Germinal center (tissue), 1 donor: Measurements from ENCODE around the gene TSPAN9.

ENCODE experiments used
- DNase-seq: peaks from one replicate; pipeline ENCODE4 v3.0.0; 2012; ENCODE audit warnings: mixed read lengths, low spot score

TSPAN9 gene

DNA sequence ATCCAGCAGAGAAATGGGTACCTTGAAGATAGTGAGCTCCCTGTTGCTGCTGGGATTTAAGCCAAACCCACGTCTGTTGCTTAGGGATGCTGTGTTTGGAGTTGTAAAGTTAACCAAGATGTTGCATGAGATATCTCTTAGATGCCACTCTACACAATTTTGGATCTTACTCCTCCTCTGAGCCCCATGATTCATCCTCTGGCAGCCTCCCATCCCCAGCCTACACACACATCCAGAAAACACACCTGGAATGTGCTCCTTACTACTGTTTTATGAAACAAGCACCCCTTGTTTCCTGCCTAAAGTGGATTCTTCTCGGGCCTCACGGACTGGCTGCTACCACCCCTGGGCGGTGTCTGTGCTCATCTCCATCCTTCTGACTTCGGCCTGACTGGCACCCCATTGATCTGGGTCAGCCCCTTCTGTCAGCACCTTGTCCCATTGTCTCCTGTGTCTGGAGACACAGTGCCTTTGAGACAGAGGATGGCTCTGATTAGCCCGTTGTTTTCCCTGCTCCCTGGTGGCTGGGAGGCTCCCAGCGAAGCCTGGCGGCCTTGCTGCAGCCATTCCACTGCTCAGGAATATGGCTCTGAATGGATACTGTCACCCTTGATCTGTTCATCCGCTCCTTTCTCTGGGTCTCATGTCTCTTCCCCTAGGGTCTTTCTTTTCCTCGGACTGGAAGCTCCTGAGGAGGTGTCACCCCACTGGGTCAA is 24.3 kb downstream of the TSPAN9 start:
- DNase-seq, result no peak

DNA sequence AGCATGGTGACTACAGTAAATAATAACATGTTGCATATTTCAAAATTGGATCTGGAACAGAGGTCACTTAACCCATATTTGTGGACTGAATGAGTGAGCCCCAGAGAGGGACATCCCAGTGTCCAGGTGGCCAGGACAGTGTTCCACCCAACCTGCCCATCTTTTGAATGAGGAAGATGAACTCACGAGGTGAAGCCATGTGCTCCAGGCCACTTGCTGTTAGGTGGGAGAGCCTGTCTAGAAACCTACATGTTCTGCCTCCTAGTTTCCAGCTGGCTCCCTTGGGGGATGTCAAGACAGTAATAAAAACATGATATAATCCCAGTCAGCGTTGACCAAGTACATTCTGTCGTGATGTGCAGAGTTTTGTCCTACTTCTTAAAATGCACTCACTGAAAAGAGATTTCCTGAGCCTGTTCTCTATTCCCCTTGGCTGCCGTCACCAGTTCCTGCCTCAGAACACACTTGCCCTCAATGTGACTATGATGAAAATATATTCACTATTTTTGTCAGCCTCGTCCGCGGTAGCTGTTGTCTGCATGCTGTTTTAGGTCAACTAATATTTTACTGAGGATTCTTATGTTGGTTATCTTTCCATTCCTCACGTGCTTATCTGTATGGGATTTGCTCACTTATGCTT is 25.7 kb downstream of the TSPAN9 start:
- DNase-seq, result no peak

DNA sequence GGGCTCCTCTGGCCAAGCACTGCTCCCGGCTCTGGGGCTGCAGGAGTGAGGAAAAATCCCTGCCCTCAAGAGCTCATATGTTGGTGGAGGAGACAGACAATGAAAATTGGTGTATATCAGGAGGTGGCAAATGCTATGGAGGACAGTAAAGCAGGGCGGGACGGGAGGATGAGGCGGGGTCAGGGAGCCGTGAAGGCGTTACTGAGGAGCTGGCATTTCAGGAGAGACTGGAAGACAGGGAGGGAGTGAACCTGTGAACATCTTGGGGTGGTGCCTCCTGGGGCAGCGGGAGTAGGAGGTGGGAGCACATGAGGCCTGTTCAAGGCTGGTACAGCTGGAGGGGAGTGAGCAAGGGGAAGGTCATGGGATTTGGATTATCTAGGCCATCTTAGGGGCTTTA is 26.6 kb downstream of the TSPAN9 start:
- DNase-seq, result no peak

DNA sequence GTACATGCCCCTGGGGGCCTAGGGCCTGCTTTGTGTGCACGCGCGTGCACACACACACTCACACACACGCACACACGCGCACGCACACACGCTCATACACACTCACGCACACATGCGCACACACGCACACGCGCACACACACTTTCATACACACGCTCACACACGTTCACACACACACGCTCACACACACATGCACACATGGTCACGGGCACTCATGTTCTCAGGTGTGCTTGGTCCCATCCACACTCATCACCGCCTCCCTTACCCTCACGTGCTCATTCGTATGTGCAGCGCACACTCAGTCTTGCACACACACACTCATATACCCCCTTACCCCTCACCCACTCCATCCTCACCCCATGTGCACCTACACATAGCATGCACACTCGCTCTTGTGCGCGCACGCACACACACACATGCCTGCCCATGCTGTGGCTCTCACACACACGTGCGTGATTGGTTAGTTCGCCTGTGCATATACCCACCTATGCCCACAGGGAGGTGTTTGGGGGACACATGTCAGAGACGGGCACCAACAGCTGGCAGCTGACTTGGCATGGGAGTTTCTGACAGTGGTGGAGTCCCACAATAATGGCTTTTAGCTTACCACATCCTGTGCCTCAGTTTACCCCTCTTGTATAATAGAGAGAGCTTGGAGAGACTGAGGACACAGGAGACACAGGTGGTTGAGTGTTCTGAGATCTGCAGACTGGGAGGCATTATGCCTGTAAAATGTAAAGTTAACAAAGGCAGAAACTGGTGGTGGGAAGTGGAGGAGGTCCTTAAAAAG is 28.7 kb downstream of the TSPAN9 start:
- no peak for DNase-seq

DNA sequence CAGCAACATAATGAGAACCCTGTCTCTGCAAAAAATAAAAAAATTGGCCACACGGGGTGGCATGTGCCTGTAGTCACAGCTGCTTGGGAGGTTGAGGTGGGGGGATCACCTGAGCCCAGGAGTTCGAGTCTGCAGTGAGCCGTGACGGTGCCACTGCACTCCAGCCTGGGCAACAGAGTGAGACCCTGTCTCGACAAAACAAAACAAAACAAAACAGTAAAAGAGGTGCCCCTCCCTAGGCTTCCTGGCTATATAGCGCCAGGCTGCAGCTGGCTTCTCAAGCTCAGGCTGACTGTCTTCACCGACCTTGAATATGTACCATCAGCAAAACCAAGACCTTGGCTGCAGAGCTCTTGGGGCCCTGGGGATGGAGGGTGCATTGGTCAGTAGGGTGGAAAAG is 29.4 kb downstream of the TSPAN9 start:
- no peak for DNase-seq

DNA sequence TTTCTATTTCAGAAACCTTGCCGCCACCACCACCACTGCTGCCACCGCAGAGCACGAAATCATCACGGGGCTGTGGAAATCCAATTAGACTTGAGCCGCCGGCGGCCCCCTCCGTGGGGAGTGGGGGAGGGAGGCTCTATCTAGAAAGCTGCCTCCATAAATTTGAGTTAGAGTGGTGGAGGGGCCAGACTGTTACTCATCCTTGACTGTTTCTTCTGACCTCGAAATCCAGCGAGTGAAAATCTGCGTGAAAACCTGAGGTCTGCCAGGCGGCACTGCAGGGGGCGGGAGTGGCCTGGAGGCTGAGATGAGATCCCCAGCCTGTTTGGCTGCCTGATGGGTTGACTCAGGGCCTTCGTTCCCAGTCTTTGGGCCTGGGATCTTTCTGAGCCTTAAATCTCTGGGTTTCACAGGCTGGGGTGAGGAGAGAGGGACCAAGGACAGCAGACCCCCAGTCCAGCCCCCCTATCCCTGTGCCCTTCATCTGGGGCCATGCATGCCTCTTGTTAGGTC is 29.9 kb downstream of the TSPAN9 start:
- no peak for DNase-seq

DNA sequence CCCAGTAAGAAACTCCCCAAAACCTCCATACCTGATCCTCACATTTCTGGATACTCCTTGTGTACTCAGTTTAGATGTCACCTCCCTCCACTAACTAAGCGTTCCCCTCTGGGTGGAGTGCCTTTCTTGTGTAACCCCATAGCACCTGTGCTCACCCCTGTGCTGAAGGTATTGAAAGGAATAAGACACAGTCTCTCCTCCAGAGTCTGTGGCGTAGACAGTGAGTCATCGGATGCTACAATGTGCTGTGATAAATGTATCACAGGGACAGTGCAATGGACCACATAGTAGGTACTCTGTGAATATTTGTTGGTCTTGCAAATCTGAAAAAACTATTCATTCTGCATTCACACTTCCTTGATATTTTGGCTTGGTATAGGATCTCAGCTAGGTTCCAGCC is 30.8 kb downstream of the TSPAN9 start:
- no peak for DNase-seq

DNA sequence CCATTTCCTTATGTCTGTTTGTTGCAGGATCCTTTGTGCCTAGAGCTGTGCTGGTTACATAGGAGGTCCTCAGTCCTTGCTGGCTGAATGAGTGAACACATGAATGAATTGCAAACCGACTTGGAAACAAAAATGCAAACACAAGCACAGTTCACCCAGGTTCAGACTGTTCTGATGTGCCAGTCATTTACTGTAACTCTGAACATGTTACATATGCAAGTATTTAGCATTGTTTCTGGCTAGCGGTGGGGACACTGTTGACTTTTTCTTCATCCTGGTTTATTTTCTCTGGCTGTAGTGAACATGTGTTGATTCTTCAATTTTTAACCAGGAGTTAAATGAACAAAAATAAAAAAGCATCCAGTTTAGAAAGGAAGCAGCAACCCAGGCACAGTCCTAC is 33.4 kb downstream of the TSPAN9 start:
- DNase-seq, result no peak

DNA sequence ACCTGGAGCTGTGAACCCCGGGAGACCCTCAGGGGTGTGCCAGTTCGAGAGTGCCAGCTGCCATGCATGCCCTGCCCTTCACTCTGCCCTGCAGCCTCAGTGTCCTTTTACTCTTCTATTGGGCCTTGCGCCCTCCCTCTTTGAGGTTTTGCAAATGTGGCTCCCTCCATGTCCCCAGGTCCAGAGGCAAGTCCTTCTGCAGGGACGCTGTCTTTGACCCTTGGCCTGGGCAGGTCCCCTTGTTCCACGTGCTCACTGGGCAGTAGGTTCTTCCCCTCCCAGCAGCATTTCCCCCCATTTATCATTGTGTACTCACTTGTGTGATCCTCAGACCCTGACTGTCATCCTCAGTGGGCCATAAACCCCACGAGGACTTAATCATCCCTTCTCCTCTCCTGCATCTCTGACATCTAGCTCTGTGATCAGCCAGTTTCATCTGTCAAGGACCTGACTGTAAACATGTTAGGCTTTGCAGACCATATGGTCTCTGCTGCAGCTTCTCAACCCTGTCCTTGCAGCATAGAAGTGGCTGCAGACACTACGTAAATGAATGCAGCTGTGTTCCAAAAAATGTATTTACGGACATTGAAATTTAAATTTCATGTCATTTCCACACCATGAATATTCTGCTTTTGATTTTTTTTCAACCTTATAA is 36.6 kb downstream of the TSPAN9 start:
- no peak for DNase-seq

DNA sequence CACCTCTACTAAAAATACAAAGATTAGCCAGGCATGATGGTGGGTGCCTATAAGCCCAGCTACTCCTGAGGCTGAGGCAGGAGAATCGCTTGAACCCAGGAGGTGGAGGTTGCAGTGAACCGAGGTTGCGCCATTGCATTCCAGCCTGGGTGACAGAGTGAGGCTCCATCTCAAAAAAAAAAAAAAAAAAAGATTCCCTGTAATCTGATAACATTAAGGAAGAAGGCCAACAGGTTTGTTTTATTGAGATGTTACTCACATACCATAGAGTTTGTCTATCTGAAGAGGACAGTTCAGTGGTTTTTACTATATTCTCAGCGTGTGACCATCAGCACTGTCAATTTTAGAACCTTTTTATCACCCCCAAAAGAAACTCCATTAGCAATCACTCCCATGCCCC is 37.5 kb downstream of the TSPAN9 start:
- no peak for DNase-seq

DNA sequence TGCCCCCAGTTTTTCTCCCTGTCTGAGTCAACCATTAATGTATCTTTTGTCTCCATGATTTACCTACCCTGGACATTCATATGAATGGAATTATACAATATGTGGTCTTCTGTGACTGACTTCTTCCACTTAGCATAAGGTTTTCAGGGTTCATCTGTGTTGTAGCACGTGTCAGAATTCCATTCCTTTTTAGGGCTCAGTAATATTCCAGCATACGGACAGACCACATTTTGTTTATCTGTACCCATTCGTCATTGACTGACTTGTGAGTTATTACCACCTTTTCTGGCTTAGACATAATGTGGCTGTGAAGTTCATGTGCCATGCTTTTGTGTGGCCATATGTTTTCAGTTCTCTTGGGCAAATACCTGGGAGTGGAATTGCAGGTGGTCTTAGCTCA is 37.9 kb downstream of the TSPAN9 start:
- DNase-seq, result no peak

DNA sequence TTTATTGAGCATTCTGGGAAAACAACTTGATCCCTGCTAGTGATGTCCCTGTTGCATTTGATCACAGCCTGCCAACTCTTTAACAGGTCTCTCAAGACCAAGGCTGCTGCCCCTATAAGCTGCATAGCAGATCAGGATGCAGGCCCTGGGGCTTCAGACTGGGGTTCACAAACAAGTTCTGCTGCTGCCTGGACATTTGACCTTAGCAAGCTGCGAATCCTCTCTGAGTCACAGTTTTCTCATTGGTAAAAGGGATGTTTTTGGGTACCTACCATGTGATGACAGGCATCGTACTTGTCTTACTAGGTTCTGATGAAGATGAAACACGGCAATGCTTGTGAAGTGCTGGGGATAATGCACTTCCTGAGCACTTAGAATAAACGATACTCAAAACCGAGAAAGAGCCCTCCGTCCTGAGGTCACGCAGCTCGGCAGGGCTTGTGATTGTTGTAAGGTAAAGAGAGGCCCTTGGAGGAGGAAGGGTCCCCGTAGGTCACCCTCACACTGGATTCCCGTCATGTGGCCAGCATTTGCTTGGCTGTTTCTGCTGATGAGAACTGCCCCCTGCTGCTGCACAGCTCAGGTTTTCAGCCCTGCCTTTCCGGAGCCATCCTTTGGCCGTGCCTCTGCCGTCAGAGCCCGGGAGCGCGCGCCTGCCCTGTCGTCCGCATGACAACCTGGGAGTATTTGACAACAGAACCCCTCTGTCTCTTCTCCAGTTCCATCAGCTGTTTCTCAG is 39.1 kb downstream of the TSPAN9 start:
- no peak for DNase-seq

DNA sequence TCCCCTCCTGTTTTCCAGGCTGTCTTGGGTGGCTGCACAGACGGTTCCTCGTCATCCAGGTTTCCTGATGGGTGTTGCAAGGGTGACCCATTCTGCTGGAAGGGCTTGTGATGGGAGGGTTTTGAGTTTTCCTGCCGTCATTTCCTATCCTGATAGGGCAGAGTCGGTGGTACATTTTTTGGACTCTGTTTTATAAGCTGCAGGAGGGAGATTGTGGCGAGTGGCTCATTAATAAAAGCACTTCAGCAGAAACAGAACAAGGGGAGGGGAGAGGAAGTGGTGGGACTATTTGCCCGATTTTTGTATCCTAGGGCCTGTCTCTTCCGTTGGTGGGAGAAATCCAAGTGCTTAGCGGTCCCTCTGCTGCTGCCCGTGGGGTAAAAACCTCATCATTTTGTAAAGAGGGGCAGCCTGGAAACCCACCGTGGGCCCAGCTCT is 40.0 kb downstream of the TSPAN9 start:
- DNase-seq, result no peak

DNA sequence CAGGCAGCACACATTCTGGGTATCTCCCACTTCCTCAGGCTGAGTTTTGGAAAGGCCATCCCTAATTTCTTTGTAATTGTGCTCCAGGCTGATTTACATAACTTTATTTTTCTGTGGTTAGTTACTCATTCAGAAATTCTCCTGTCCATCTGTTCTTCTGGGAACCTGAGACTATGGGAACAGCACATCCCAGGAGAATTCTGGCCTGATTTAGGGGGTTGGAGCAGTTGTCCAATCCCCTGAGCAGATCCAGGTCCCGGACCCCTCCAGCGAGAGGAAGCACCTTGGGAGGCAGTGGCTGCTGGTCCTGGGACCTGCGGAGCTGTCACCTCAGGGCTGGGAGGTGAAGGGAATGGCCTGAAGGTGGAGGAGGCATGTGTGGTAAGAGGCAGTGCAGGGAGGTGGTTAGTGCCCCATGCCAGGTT is 40.4 kb downstream of the TSPAN9 start:
- no peak for DNase-seq

DNA sequence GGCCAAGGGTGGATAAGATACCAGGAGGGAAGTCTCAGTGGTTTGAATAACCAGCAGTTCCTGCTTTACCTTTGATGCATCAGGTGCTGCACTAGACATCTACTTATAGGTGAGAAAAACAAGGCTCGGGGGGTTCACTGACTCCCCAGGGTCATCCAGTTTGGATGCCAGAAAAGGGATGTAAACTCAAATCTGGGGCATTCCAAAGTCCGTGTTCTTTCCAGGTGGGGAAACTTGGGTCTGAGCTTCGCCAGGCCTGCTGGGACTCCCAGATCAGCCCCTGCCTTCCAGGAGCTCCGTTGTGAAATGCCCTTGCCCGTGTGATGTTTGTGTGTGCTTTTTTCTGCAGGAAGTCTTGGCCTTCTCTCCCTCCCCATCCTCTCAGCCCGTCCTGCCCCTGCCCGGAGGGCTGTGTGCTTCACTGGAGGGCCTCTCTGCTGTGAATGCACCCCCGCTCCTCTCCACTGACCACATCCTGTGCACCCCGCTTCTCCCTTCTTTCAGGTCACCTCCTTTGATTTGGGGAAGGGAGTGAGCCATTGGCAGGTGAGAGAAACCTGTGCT is 42.1 kb downstream of the TSPAN9 start:
- no peak for DNase-seq

DNA sequence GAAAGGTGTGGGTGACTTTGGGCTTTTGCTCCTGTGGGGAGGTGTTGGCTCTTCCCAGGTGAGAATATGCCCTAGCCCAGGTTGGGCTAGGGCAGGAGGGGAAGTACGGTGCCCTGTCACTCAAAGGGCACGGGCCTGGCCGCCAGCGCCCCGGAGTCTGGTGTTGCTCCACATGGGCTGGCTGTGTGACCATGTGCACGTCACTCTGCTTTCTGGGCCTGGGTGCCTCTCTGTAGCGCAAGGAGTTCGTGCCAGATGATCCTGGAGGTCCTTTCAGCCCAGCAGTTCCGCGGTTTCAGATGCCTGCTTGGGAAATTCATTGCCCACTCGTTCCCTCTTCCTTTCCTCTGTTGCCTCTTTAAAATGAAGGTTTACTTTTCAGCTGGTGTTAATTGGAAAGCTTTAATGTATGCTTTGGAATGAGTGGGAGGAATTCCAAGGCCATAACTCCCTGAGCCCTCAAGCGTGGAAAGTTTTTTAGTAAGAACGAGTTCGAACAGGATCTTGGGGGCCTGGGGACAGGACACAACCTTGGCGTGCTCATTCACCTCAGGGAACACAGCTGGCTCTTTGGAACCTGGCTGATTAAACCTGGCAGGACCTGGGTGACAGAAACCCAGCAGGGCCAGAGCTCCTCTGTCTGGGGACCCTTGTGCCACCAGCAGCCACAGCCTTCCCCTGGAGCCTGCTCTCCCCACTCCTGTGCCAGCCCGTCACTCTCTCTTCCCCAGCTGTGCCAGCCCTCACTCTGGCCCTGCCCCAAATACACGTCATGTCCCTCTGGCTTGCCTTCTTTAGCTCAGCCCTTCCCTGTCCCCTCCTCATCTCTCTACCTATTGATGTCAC is 42.8 kb downstream of the TSPAN9 start:
- DNase-seq, result no peak

DNA sequence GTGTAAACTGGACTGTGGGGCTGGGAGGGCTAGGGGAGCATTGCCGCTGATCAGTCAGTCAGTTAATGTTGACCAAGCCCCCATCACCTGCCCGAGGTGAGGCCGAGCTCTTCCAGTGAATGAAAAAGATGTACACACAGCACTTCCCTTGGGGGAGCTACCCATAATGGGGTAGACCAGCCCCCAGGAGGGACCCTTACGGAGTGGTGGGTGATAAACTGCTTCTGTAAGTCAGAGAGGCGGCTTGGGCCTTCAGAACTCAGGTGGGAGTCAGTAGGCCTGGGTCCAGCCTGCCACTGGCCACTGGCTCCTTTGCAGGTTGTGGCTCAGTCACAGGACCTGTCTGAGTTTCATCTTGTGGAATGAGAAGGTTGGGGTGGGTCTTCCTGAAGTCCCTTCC is 43.5 kb downstream of the TSPAN9 start:
- no peak for DNase-seq

DNA sequence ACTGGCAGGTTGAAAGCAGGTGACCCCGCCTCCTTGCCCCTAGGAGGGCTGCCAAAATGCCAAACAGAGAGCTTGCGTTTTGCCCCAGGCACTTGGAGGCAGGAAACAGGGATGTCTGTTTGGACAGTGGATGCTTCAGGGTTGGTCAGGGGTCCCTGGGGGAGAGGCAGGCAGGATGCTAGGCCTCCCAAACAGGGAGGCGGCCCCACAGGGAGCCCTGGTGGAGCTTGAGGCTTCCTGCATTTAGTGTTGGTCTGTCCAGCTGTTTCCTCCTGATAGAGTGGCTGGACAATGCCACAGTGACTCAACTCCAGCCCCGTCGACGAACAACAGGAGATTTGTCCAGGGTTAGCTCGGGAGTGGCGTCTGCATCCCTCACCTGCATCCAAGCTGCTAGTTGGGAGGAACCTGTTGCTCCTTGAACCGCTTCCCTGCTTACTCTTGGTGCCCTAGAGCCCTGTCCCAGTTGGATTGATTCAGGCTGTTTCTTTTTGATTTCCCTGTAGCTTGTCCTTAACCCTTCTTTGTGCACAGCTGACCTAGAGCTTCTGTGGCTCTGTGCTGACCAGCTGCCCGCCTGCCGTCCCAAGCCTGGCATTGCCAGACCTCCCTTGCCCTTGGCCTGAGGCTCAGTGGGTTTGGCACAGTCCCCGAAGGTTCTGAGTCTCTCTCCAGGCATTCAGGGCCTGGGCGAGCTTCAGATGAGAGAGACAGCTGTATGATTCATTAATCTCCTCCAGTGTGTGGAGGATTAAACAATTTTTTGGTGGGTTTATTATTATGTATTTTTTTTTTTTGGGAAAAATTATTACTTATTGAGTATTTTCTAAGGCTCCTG is 45.9 kb downstream of the TSPAN9 start:
- no peak for DNase-seq

DNA sequence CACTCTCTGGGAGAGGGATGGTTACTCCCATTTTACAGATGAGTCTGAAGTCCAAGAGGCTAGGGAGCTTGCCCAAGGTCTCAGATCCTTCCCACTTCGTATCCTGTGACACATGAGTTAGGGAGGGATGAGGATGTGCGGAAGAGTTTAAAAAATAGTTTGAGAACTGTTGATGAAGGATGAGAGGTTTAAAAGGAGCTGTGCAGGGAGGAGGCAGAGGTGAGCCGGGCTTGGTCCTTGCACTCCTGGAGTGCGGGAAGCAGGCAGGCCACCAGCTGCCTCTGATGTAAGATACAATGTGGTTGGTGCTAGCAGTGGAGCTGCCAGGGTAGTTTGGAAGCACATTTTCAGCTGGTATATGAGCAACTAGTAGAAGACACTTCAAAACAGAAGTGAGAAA is 46.5 kb downstream of the TSPAN9 start:
- no peak for DNase-seq

DNA sequence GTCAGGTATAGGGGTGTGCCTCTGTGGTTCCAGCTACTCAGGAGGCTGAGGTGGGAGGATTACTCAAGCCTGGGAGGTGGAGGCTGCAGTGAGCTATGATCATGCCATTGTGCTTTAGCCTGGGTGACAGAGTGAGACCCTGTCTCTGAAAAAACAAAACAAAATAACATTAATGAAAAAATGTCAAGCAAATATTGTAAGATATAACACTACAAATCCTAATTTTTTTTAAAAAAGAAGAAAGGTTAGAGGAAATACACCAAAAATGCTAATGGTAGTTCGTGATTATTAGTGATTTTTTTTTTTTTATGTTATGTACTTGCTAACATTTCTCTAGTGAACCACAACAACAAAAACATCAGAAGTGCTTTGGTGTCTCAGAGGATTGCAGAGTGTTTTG is 47.7 kb downstream of the TSPAN9 start:
- DNase-seq, result no peak
